Pancreas (tissue), 10 donors: ENCODE results near the gene ASTN2. TPM values are rescaled to one million over a fixed set of nuclear protein-coding genes. Genes with fewer than 3 reads are reported as not detected.

ENCODE experiments used
- ATAC-seq, 4 donors: fragments of 200-7000 bp; cut with Tn5 transposase; one replicate each; pipeline versions ENCODE4 v1.8.0 to v1.9.1; 2020; ENCODE audit warnings: mild to moderate bottlenecking in 4 of 4, moderate library complexity in 4 of 4
- DNase-seq, 6 donors: peaks; one replicate each; pipeline ENCODE4 v3.0.0-alpha.2; 2020
- FAIRE-seq: peaks from 2 replicates; lab custom pipeline; 2012; peaks lifted over from hg19 to GRCh38; lab: Jason Lieb, UNC
- H3K27ac ChIP-seq, 4 donors: fragments of 200-600 bp; sonication (generic); 1 replicate in 3 of 4; 2 replicates in 1 of 4; pipeline versions ENCODE4 v1.5.0 to v1.8.0; 2020
- H3K27me3 ChIP-seq, 4 donors: fragments of 200-600 bp; one replicate each; pipeline ENCODE4 v1.8.0; 2021
- H3K36me3 ChIP-seq, 3 donors: fragments of 200-600 bp; sonication (generic) in 1 of 3; one replicate each; pipeline versions ENCODE4 v1.5.0 to v1.8.0; 2020 to 2021
- H3K4me1 ChIP-seq, 3 donors: fragments of 200-600 bp; one replicate each; pipeline ENCODE4 v1.8.0; 2021
- H3K4me3 ChIP-seq, 4 donors: fragments of 200-600 bp; sonication (generic) in 2 of 4; one replicate each; pipeline versions ENCODE4 v1.5.0 to v1.8.0; 2020 to 2021
- H3K9me3 ChIP-seq, 4 donors: fragments of 200-600 bp; one replicate each; pipeline ENCODE4 v1.8.0; 2021
- CTCF ChIP-seq, 4 donors: fragments of 200-600 bp; sonication (generic) in 3 of 4; IDR thresholded peaks; one replicate each; pipeline versions ENCODE4 v1.5.0 to v1.8.0; 2021; ENCODE audit warnings: antibody characterized with exemption in 4 of 4
- WGBS, 2 donors: extraction: QIAGEN DNeasy Blood & Tissue Kit; methylation state at CpG; one replicate each; pipeline ENCODE4 v1.1.7; 2013; 5-methylcytosine and 5-hydroxymethylcytosine counted together
- intact Hi-C, 3 donors: fragments of 100-400 bp; cut with DNase I; formaldehyde crosslinking; loops; one replicate each; pipeline versions ENCODE4 v1.11.1 to v1.14.2; 2022
- polyA plus RNA-seq, 2 donors: library from polyadenylated mRNA; stranded (reverse); fragments of 200-250 nt; gene quantifications; one replicate each; pipeline ENCODE4 v1.2.3, GENCODE V29; 2013
- total RNA-seq, 6 donors: library from RNA; stranded (reverse); fragmentation: NEBNext Ultra II Directional in 4 of 6; extraction: Animal tissue kit (Norgen Biotek cat#: 25700) in 4 of 6; gene quantifications; one replicate each; pipeline versions ENCODE4 v1.2.1 to v1.2.4, GENCODE V29; 2021 to 2023
- donor health status: healthy with polysubstance abuse.
- donor health status: DM: no; HTN: no; CAD: no; lungs with moderate emphysema.
- donor health status: DM: no; HTN: no; CAD: no.
- donor health status: control.
- donor health status: control.
- donor health status: Bipolar disorder and iron deficiency.
- donor health status: DM: yes; HTN: yes; CAD: no.
- donor health status: DM: no; HTN: no; CAD: no.
- donor health status: DM: no; HTN: no; CAD: no.
- donor health status: DM: yes; HTN: yes; CAD: no.

The ASTN2 gene
- total and polyA plus RNA-seq, 8 donors: 1.3 to 11.9 (median 6.7) TPM

- Histone ChIP-seq H3K36me3 (no peaks in the 10 kb centered on the region), H3K27ac (no peak overlapping the region), H3K4me3 (no peak overlapping the region), H3K4me1 (no peaks in the 10 kb centered on the region), H3K27me3 (no peaks in the 10 kb centered on the region), H3K9me3 (no peaks in the 10 kb centered on the region)
- ATAC-seq (no peak), DNase-seq (no peak), FAIRE-seq (no peak)
- no peak for TF ChIP-seq CTCF (IDR thresholded peaks at IDR 0.05)
- 59 to 62% methylated on average over 8 of the region's 8 CpGs for WGBS, 2 donors
- intact Hi-C loops: no loop called here
Measured at GRCh38 chr9:116736399-116737151, 678.3 kb downstream of the ASTN2 start.

- WGBS, 2 donors: 79 to 82% methylated on average over 9 of the region's 9 CpGs
Measured at GRCh38 chr9:116733010-116733641, 681.7 kb downstream of the ASTN2 start.

GRCh38 chr9:116726602-116727001 is 688.3 kb downstream of the ASTN2 start:
- FAIRE-seq: no peak
- no peak for DNase-seq
- Histone ChIP-seq H3K4me3 (no peak overlapping the region), H3K4me1 (no peaks in the 10 kb centered on the region), H3K27ac (no peak overlapping the region), H3K27me3 (no peaks in the 10 kb centered on the region), H3K36me3 (no peaks in the 10 kb centered on the region), H3K9me3 (no peaks in the 10 kb centered on the region)
- intact Hi-C loops: no loop called here
- ATAC-seq: no peak
- no peak for TF ChIP-seq CTCF (IDR thresholded peaks at IDR 0.05)

More at GRCh38 chr9:116733010-116733641, 681.7 kb downstream of the ASTN2 start:
- no peaks in the 10 kb centered on the region for H3K36me3 ChIP-seq
- no peak for TF ChIP-seq CTCF (IDR thresholded peaks at IDR 0.05)
- no peak overlapping the region for H3K27ac ChIP-seq
- intact Hi-C loops: no loop called here
- no peak for ATAC-seq
- DNase-seq: peak in 1 of 6 donors; percentile 51
- H3K27me3 ChIP-seq: no peaks in the 10 kb centered on the region
- H3K9me3 ChIP-seq: no peaks in the 10 kb centered on the region
- no peaks in the 10 kb centered on the region for H3K4me1 ChIP-seq
- FAIRE-seq: no peak
- H3K4me3 ChIP-seq: no peak overlapping the region

GRCh38 chr9:116724123-116724522 is 690.7 kb downstream of the ASTN2 start:
- H3K4me1 ChIP-seq: no peaks in the 10 kb centered on the region
- no peaks in the 10 kb centered on the region for H3K36me3 ChIP-seq
- no peaks in the 10 kb centered on the region for H3K27me3 ChIP-seq
- no peak for DNase-seq
- no peak overlapping the region for H3K4me3 ChIP-seq
- H3K9me3 ChIP-seq: no peaks in the 10 kb centered on the region
- no peak for TF ChIP-seq CTCF (IDR thresholded peaks at IDR 0.05)
- WGBS, 2 donors: 59 to 74% methylated on average over 3 of the region's 3 CpGs
- intact Hi-C loops: no loop called here
- ATAC-seq: no peak
- FAIRE-seq: no peak
- no peak overlapping the region for H3K27ac ChIP-seq

- DNase-seq: no peak
- Histone ChIP-seq H3K9me3 (no peaks in the 10 kb centered on the region), H3K27ac (no peak overlapping the region), H3K4me3 (no peak overlapping the region), H3K27me3 (no peaks in the 10 kb centered on the region), H3K4me1 (no peaks in the 10 kb centered on the region), H3K36me3 (no peaks in the 10 kb centered on the region)
- no peak for ATAC-seq
- no peak for TF ChIP-seq CTCF (IDR thresholded peaks at IDR 0.05)
- FAIRE-seq: no peak
- WGBS, 2 donors: 59 to 84% methylated on average over 2 of the region's 2 CpGs
- intact Hi-C loops: no loop called here
Measured at GRCh38 chr9:116721944-116722343, 692.9 kb downstream of the ASTN2 start.
